ENCODE results near the gene STPG3.
"Not testable (repeated sequence)": the region's sequence is repeated elsewhere in the genome, so short reads cannot be mapped to it uniquely, and the experiment has no call there.

The STPG3 gene

GRCh38 chr9:137241490-137242268, 9.4 kb upstream of the STPG3 start:
- TF ChIP-seq CTCF (IDR thresholded peaks at IDR 0.05; ENCODE audit: low read depth, low read length), result no peak
- no peak for DNase-seq (ENCODE audit: extremely low read depth, low read depth)

GRCh38 chr9:137242269-137243203, 8.6 kb upstream of the STPG3 start:
- DNase-seq (ENCODE audit: extremely low read depth, low read depth), result no peak
- TF ChIP-seq CTCF (IDR thresholded peaks at IDR 0.05; ENCODE audit: low read depth, low read length), result no peak

- not testable (repeated sequence) for DNase-seq (ENCODE audit: extremely low read depth, low read depth)
These were observed 7.8 kb upstream of the STPG3 start for GRCh38 chr9:137243266-137243625.

GRCh38 chr9:137243626-137244485, 7.2 kb upstream of the STPG3 start:
- no peak for TF ChIP-seq CTCF (IDR thresholded peaks at IDR 0.05; ENCODE audit: low read depth, low read length)
- no peak for DNase-seq (ENCODE audit: extremely low read depth, low read depth)

- no peak for DNase-seq (ENCODE audit: extremely low read depth, low read depth)
- TF ChIP-seq CTCF (IDR thresholded peaks at IDR 0.05; ENCODE audit: low read depth, low read length), result no peak; the same call in 1 of the 2 replicates
These were observed 6.3 kb upstream of the STPG3 start for GRCh38 chr9:137244486-137245449.

GRCh38 chr9:137245450-137246421, 5.3 kb upstream of the STPG3 start:
- no peak for DNase-seq (ENCODE audit: extremely low read depth, low read depth)

More at GRCh38 chr9:137245450-137246421, 5.3 kb upstream of the STPG3 start:
- no peak for TF ChIP-seq CTCF (IDR thresholded peaks at IDR 0.05; ENCODE audit: low read depth, low read length)

Data from AG09319 (cell line).